ENCODE data around the gene C4orf17. TPM values are rescaled to one million over a fixed set of nuclear protein-coding genes. Genes with fewer than 3 reads are reported as not detected.
"Not testable (repeated sequence)": the region's sequence is repeated elsewhere in the genome, so short reads cannot be mapped to it uniquely, and the experiment has no call there.

Gene C4orf17
- total RNA-seq, 1 experiment from 2014 or later = not detected

DNA sequence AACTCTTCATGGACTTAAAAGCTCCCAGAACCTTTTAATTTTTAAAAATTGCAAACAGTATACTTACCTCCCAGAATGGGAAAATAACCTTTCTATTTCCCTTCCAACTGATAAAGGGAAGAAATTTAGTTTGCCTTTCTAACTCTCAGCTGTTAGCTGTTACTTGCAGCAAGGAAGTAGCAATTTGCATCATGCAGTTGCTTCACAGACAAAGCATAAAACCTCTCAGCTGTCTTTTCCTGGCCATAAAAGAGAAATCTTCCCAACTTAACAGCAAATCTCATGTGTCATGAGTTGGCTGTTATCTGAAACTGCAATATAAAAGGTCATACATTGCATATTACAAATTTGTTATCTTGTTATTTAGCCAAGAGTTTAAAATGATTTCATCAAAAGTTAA lies 18.4 kb downstream of the C4orf17 start:
- no peak for DNase-seq (ENCODE audit: low read depth, low spot score)

DNA sequence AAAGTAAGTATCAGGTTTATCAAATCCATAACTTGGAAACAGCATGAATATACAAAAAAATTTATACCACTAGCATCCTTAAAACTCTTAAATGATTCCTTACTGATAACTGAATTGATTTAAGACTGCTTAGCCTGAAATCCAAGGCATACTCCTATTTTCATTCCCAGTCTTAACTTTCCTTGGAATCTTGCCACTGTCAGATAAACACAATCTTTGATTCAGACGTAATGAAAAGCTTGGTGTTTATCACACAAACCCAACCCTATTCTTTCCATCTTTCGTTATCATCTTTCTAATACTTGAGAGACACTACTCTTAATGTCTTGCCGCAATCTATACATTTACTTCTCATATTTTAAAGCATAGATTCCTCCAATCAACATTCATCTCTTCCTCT lies 19.1 kb downstream of the C4orf17 start:
- in situ Hi-C loops (cut with HindIII; ENCODE audit: low pct_unique_long_range_greater_than_20kb, low sequenced_read_pairs) = no loop called here
- DNase-seq (ENCODE audit: low read depth, low spot score) = no peak

More for the DNA sequence above, 18.4 kb downstream of the C4orf17 start:
- in situ Hi-C loops (cut with HindIII; ENCODE audit: low pct_unique_long_range_greater_than_20kb, low sequenced_read_pairs) = no loop called here

DNA sequence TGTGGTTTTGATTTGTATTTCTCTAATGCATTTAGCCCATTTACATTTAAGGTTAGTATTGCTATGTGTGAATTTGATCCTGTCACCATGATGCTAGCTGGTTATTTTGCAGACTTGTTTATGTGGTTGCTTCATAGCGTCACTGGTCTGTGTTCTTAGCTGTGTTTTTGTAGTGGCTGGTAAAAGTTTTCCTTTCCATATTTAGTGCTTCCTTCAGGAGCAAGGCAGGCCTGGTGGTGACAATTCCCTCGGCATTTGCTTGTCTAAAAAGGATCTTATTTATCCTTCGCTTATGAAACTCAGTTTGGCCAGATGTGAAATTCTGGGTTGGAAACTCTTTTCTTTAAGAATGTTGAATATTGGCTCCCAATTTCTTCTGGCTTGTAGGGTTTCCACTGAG lies 23.9 kb downstream of the C4orf17 start:
- DNase-seq (ENCODE audit: low read depth, low spot score); in situ Hi-C loops (cut with HindIII; ENCODE audit: low pct_unique_long_range_greater_than_20kb, low sequenced_read_pairs): not testable (repeated sequence)

DNA sequence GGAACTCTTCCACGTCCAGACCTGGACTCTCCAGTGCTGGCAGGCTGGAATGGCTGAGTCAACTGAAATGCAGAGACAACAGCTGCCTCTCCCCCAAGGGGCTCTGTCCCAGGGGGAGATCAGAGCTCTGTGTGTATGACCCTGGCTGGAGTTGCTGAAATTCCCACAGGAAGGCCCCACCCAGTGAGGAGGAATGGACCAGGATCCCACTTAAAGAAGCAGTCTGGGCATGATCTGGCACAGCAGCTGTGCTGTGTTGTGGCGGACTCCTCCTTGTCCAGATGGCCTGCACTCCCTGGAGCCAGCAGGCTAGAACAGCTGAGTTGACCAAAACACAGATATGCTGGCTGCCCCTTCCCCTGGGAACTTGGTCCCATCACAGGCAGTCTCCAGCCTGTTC lies 25.4 kb downstream of the C4orf17 start:
- DNase-seq (ENCODE audit: low read depth, low spot score) = no peak
- in situ Hi-C loops (cut with HindIII; ENCODE audit: low pct_unique_long_range_greater_than_20kb, low sequenced_read_pairs) = no loop called here

GRCh38 chr4:99536848-99537247 lies 26.0 kb downstream of the C4orf17 start:
- in situ Hi-C loops (cut with HindIII; ENCODE audit: low pct_unique_long_range_greater_than_20kb, low sequenced_read_pairs) = no loop called here
- no peak for DNase-seq (ENCODE audit: low read depth, low spot score)

DNA sequence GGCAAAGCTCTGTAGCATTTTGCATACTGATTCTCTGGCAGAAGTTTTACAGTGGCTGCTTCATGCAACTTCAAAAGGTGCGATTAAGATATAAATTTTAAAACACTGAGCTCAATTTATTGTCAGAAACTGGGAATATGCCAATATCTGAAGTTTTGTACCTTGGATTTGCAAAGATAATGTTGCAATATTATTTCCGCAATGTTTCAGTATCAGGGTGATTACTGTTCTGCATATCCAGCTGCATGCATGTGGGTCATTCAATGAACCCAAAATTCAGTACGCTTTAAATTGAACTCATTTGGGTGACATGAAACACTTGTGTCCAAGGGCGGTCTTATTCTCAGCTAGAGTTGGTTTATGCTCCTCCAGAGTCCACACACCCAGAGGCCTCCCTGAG lies 26.9 kb downstream of the C4orf17 start:
- in situ Hi-C loops (cut with HindIII; ENCODE audit: low pct_unique_long_range_greater_than_20kb, low sequenced_read_pairs) = no loop called here
- no peak for DNase-seq (ENCODE audit: low read depth, low spot score)

DNA sequence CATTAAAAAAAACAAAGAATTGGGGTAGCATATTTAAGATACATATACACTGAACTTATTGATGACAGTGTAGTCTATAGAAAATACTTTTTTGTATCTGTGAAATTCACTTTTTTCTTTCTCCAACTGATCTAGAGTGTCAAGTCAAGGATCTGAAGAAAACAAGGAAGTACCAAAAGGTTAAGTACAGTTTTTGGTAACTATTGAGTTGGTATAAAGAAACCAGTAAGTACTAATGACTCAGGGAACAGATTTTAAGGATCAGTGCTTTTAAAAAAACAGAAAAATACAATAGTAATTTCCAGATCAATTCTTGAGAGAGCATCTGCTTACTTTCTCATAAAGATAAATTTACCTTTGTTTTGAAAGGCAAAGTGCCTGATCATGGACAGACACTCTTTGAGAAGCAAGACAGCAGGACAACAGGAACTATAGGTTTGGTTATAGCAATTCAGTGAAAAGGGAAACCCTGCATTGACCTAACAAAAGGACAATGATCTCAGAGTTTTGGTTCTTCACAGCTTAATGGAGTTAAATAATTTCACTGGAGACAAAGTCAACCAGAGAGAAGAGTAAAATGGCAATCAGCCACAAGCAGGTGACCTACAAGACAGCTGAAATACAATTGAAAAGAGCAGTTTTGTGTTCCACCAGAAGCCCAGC lies 29.6 kb downstream of the C4orf17 start:
- in situ Hi-C loops (cut with HindIII; ENCODE audit: low pct_unique_long_range_greater_than_20kb, low sequenced_read_pairs) = no loop called here

DNA sequence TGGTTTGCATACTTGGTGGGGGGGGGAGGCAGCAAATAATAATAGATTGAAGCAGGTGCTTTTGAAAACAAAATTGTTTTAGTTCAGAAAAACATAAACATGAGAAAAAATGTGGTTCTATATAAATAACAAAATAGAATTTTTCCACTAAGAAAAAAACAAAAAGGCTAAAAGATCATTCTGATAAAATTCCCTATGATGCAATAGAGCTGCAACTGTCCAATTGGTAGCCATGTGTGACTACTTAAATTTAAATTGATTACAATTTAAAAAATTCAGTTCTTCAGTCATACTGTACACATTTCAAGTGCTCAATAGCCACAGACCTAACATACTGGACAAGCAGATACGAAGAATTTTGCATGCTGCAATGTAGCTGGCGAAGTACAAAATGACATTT lies 42.1 kb downstream of the C4orf17 start:
- in situ Hi-C loops (cut with HindIII; ENCODE audit: low pct_unique_long_range_greater_than_20kb, low sequenced_read_pairs) = no loop called here
- DNase-seq (ENCODE audit: low read depth, low spot score) = no peak

More for the DNA sequence above, 29.6 kb downstream of the C4orf17 start:
- no peak for DNase-seq (ENCODE audit: low read depth, low spot score)

GRCh38 chr4:99563310-99564186 lies 52.7 kb downstream of the C4orf17 start, which contains the start of gene TRMT10A:
TRMT10A (minus strand) TSS chr4:99564039; CDS start chr4:99559338, 4,701 bp downstream.
- in situ Hi-C loops (cut with HindIII; ENCODE audit: low pct_unique_long_range_greater_than_20kb, low sequenced_read_pairs) = no loop called here

DNA sequence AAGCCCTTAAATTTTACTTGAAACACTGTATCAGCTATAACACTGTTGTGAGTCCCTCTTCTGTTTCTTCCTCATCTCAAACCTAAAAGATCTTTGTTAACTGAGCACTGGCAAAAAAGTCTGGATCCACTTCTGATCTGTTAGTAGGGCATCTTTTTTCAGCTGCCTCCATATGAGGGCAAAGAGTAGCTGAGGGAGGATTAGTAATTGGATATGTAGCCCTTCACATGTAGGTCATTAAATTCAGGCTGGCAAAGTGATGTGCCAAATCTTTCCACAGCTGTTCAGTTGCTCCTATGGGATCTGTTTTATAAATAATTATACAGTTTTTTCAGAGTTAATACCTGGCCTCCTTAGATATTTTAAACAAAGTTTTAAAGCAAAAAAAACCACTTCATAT lies 54.1 kb downstream of the C4orf17 start:
- in situ Hi-C loops (cut with HindIII; ENCODE audit: low pct_unique_long_range_greater_than_20kb, low sequenced_read_pairs) = no loop called here
- DNase-seq (ENCODE audit: low read depth, low spot score) = no peak

More at GRCh38 chr4:99563310-99564186, 52.7 kb downstream of the C4orf17 start, which contains the start of gene TRMT10A:
- peak; percentile 96 for DNase-seq (ENCODE audit: low read depth, low spot score)

GRCh38 chr4:99571883-99572282 lies 61.1 kb downstream of the C4orf17 start:
- in situ Hi-C loops (cut with HindIII; ENCODE audit: low pct_unique_long_range_greater_than_20kb, low sequenced_read_pairs) = no loop called here
- no peak for DNase-seq (ENCODE audit: low read depth, low spot score)

DNA sequence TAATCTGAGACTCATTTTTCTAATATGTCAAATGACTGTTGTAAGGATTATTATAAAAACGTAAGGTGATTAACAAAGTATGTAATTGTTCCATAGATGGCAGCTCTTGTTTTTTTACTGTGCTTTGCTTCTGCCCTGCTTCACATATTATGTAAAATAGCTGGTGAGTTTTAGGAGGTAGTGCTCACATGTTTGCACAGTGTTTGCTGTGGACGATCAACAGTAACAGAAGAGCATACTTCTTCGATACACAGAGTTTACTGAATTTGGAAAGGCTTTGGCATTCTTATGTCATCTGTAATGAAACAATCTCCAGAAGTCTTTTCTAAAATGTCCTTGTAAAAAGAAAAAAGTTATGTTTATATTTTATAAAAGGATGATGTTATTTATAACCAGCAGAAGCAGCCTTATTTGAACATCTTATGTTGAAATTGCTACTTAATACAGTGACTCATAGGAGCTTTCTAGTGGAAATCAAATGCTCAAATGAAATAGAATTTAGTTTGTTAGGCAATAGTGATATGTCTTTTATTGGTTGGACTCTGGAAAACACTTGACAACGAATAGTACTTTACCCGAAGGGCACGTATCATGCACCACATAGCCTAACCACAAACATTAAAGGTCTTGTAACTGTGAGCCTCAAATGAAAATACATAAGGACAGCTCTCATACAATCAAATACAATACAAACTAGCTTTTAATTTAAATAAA lies 61.9 kb downstream of the C4orf17 start:
- in situ Hi-C loops (cut with HindIII; ENCODE audit: low pct_unique_long_range_greater_than_20kb, low sequenced_read_pairs) = no loop called here
- peak; percentile 25 for DNase-seq (ENCODE audit: low read depth, low spot score)

DNA sequence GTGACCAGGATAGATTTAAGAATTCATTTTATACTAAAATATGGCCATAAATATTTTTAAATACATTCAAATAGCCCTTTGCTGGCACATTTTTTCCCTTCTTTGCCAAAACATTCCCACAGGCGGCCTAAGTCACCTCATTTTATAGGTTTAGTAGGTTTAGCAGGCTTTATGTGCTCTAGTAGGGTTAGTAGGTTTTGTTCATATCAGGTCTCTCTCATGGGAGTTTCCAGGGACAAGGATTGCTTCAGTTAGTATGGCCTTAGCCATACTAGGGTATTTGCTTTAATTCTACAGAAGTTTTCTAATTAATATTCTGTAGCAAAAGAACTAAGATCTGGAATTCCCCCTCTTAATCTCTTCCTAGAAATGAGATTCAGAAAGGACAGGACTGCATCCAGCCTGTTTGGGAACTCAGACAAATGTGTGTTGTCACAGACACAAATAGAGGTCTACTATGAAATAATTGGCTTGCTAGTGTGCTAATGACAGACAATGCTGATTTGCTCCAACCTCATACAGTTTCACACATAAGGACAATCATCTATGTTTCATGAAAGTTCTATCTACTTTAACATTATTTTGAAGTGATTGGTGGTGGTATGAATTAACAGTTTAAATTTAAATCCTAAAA lies 63.0 kb downstream of the C4orf17 start:
- in situ Hi-C loops (cut with HindIII; ENCODE audit: low pct_unique_long_range_greater_than_20kb, low sequenced_read_pairs) = no loop called here
- DNase-seq (ENCODE audit: low read depth, low spot score) = no peak

GRCh38 chr4:99574530-99575324 lies 63.9 kb downstream of the C4orf17 start, which contains the start of gene MTTP:
MTTP (plus strand) TSS chr4:99574824; CDS start chr4:99574910, 86 bp downstream.
- in situ Hi-C loops (cut with HindIII; ENCODE audit: low pct_unique_long_range_greater_than_20kb, low sequenced_read_pairs) = no loop called here
- DNase-seq (ENCODE audit: low read depth, low spot score) = no peak

GRCh38 chr4:99578714-99579113 lies 67.9 kb downstream of the C4orf17 start:
- DNase-seq (ENCODE audit: low read depth, low spot score) = no peak
- in situ Hi-C loops (cut with HindIII; ENCODE audit: low pct_unique_long_range_greater_than_20kb, low sequenced_read_pairs) = no loop called here

- no peak for DNase-seq (ENCODE audit: low read depth, low spot score)
- in situ Hi-C loops (cut with HindIII; ENCODE audit: low pct_unique_long_range_greater_than_20kb, low sequenced_read_pairs) = no loop called here
Observed at GRCh38 chr4:99585516-99585915, 74.7 kb downstream of the C4orf17 start.

- no peak for DNase-seq (ENCODE audit: low read depth, low spot score)
- in situ Hi-C loops (cut with HindIII; ENCODE audit: low pct_unique_long_range_greater_than_20kb, low sequenced_read_pairs) = no loop called here
Observed at GRCh38 chr4:99586322-99586721, 75.5 kb downstream of the C4orf17 start.
